ENCODE results near the gene CYTH3.

- no peak for TF ChIP-seq CTCF (IDR thresholded peaks at IDR 0.05; ENCODE audit: insufficient read depth, low read length, poor library complexity, severe bottlenecking)
- TF ChIP-seq EZH2phosphoT487 (conservative IDR thresholded peaks at IDR 0.05; ENCODE audit: low read length): no peak
Measured at GRCh38 chr7:6164010-6164409, 108.4 kb downstream of the CYTH3 start.

Measured in SU-DHL-6 (cell line).